ENCODE results near the gene RAP2A.

The RAP2A gene

DNA sequence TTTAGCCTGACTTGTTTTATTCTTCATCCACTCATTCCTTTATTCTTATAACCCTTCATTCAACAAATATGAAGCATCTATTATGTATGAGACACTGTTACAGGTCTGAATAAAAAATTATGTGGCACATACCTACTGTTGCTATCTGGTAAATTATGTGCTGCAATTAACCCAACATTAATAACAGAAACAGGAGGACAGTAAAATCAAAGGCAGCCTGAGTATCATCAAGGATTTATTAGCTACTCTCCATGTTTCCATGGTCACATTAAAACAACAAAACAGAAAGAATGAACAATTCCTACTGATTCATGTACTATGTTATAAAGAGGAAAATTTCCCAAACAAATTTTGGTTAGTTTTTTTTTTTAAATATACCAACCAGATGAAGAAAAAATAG lies 43.9 kb downstream of the RAP2A start:
- Histone ChIP-seq H3K4me3 (replicated peaks; ENCODE audit: low read depth, low read length) (no peak overlapping the region), H3K36me3 (ENCODE audit: control insufficient read depth, insufficient read depth, low read length) (no peaks in the 10 kb centered on the region), H3K27me3 (replicated peaks; ENCODE audit: control insufficient read depth, insufficient read depth, low read length) (no peaks in the 10 kb centered on the region)
- TF ChIP-seq, protein P1, sequence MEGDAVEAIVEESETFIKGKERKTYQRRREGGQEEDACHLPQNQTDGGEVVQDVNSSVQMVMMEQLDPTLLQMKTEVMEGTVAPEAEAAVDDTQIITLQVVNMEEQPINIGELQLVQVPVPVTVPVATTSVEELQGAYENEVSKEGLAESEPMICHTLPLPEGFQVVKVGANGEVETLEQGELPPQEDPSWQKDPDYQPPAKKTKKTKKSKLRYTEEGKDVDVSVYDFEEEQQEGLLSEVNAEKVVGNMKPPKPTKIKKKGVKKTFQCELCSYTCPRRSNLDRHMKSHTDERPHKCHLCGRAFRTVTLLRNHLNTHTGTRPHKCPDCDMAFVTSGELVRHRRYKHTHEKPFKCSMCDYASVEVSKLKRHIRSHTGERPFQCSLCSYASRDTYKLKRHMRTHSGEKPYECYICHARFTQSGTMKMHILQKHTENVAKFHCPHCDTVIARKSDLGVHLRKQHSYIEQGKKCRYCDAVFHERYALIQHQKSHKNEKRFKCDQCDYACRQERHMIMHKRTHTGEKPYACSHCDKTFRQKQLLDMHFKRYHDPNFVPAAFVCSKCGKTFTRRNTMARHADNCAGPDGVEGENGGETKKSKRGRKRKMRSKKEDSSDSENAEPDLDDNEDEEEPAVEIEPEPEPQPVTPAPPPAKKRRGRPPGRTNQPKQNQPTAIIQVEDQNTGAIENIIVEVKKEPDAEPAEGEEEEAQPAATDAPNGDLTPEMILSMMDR (IDR thresholded peaks at IDR 0.05; ENCODE audit: insufficient read depth, low read length, poor library complexity, severe bottlenecking), result no peak
- DNase-seq (ENCODE audit: extremely low read depth, insufficient read length), result no peak

DNA sequence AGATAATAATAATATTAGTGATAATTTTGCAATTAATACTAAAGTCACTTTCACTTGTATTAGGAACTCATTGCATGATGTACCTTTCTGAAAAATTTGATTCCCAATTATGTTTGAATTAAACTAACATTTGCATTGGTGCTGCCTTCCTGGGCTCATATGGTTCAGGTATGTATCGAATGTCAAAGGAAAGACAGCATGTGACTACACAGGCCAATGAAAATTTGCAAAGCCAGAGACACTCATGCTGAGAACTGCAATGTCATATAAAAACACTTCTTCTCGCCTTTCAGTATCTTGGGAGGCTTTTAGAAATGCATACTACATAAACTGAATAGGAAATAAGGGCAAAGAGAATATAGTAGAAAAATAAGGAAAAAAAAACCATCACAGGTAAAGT lies 44.3 kb downstream of the RAP2A start:
- TF ChIP-seq, protein P1 (IDR thresholded peaks at IDR 0.05; ENCODE audit: insufficient read depth, low read length, poor library complexity, severe bottlenecking), result no peak
- Histone ChIP-seq H3K27me3 (replicated peaks; ENCODE audit: control insufficient read depth, insufficient read depth, low read length) (no peaks in the 10 kb centered on the region), H3K36me3 (ENCODE audit: control insufficient read depth, insufficient read depth, low read length) (no peaks in the 10 kb centered on the region), H3K4me3 (replicated peaks; ENCODE audit: low read depth, low read length) (no peak overlapping the region)
- no peak for DNase-seq (ENCODE audit: extremely low read depth, insufficient read length)

DNA sequence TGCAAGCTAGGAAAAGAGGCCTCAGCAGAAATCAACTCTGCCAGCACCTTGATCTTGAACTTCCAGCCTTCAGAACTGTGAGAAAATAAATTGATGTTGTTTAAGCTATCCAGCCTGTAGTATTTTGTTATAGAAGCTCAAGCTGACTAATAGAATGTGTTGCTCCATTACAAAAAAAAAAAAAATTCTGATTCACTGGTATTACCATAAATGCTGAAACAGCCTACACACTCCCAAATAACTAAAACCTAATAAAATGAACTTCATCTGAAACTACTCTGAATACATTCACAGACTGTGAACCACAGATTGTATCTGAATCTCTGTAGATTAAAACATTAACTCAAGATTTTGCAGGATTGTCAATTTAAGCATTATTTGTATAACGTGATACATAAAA lies 49.5 kb downstream of the RAP2A start:
- H3K36me3 ChIP-seq (ENCODE audit: control insufficient read depth, insufficient read depth, low read length), result no peaks in the 10 kb centered on the region
- DNase-seq (ENCODE audit: extremely low read depth, insufficient read length), result no peak
- TF ChIP-seq, protein P1 (IDR thresholded peaks at IDR 0.05; ENCODE audit: insufficient read depth, low read length, poor library complexity, severe bottlenecking), result no peak
- no peak overlapping the region for H3K4me3 ChIP-seq (replicated peaks; ENCODE audit: low read depth, low read length)
- no peaks in the 10 kb centered on the region for H3K27me3 ChIP-seq (replicated peaks; ENCODE audit: control insufficient read depth, insufficient read depth, low read length)

DNA sequence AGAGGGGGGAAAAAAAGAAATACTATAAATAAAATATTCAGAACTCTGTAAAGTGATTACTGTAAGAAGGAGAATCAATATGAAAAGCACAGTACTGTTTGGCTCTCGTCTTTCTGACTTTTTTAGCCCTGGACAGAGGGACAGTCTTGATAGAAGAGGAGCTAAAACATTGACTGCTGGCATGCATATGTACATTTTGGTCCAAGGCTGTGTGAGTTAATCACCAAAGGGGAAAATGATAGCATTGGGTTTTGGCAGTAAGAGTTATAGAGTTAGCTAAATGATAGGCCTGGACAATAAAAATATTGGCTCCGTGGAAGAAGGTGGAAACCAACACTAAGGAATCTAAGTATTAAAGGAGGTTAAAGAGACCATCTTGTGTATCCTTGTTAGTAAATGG lies 50.3 kb downstream of the RAP2A start:
- no peak for DNase-seq (ENCODE audit: extremely low read depth, insufficient read length)
- Histone ChIP-seq H3K27me3 (replicated peaks; ENCODE audit: control insufficient read depth, insufficient read depth, low read length) (no peaks in the 10 kb centered on the region), H3K36me3 (ENCODE audit: control insufficient read depth, insufficient read depth, low read length) (no peaks in the 10 kb centered on the region), H3K4me3 (replicated peaks; ENCODE audit: low read depth, low read length) (no peak overlapping the region)
- TF ChIP-seq, protein P1 (IDR thresholded peaks at IDR 0.05; ENCODE audit: insufficient read depth, low read length, poor library complexity, severe bottlenecking), result no peak

DNA sequence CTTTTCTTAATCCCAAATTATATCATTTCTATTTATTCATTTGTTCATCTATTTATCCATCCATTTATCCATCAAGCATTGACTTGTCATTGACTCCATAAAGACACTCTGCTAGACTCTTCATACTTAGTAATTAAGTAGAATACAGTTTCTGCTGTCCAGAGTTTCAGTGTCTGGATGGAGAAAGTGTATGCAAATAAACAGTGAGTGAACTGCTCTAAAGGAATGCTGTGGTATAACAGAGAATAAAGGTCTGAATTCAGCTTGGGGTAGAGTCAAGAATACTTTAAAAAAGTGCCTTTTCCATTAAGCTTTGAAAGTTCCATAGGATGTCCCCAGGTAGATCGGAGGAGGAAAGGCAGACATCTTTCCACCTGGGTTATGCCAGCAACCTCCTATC lies 51.4 kb downstream of the RAP2A start:
- no peak for DNase-seq (ENCODE audit: extremely low read depth, insufficient read length)
- no peak overlapping the region for H3K4me3 ChIP-seq (replicated peaks; ENCODE audit: low read depth, low read length)
- no peaks in the 10 kb centered on the region for H3K36me3 ChIP-seq (ENCODE audit: control insufficient read depth, insufficient read depth, low read length)
- TF ChIP-seq, protein P1 (IDR thresholded peaks at IDR 0.05; ENCODE audit: insufficient read depth, low read length, poor library complexity, severe bottlenecking), result no peak
- no peaks in the 10 kb centered on the region for H3K27me3 ChIP-seq (replicated peaks; ENCODE audit: control insufficient read depth, insufficient read depth, low read length)

DNA sequence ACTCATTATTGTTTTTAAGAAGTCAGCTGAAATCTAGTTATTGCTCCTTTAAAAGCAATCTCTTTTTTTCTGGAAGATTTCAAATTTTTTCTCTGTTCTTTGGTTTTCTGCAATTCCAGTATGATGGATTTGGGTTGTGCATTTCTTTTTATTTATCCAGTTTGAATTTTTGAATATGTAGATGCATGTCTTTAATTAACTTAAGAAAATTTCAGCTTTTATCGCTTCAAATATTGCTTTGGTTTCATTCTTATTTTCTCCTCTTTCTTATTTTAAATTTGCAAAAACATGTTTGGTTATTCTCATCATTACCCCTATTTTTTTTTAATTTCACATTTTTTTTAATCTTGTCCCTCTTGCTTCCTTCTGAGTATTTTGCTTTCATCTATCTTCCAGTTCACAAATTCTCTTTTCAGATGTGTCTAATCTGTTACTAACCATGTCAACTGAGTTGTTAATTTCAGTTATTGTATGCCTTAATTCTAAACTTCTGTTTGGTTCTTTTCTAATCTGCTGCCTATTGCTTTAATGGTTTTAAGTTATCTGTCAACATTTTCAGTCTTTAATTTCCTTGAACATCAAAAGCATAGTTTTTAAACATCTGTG lies 56.8 kb downstream of the RAP2A start:
- no peak for DNase-seq (ENCODE audit: extremely low read depth, insufficient read length)

More for the DNA sequence above, 56.8 kb downstream of the RAP2A start:
- H3K4me3 ChIP-seq (replicated peaks; ENCODE audit: low read depth, low read length), result no peak overlapping the region
- H3K36me3 ChIP-seq (ENCODE audit: control insufficient read depth, insufficient read depth, low read length), result no peaks in the 10 kb centered on the region
- TF ChIP-seq, protein P1 (IDR thresholded peaks at IDR 0.05; ENCODE audit: insufficient read depth, low read length, poor library complexity, severe bottlenecking), result no peak
- no peaks in the 10 kb centered on the region for H3K27me3 ChIP-seq (replicated peaks; ENCODE audit: control insufficient read depth, insufficient read depth, low read length)
